Astrocyte of the spinal cord (primary cell): ENCODE results near the gene ANKRD22.

Source experiments
- DNase-seq: peaks from one replicate; pipeline ENCODE4 v3.0.0; 2011; ENCODE audit warnings: low read depth, low spot score
- H3K4me3 ChIP-seq: 2 replicates; pipeline ENCODE4 v1.5.1; 2011; ENCODE audit warnings: low read depth, mild to moderate bottlenecking, low read length, moderate library complexity
- CTCF ChIP-seq: IDR thresholded peaks from 2 replicates; pipeline ENCODE4 v1.5.1; 2012; ENCODE audit warnings: low read depth, mild to moderate bottlenecking, low read length, inconsistent platforms
- in situ Hi-C: cut with HindIII; loops from 2 replicates; pipeline ENCODE4 v1.10.0; 2017; ENCODE audit warnings: low sequenced_read_pairs

ANKRD22 gene

GRCh38 chr10:88793712-88794299, 57.8 kb downstream of the ANKRD22 start:
- H3K4me3 ChIP-seq = no peak overlapping the region
- TF ChIP-seq CTCF = no peak
- DNase-seq = peak; percentile 81
- in situ Hi-C loops = no loop called here

- in situ Hi-C loops = no loop called here
- peak; percentile 41 for DNase-seq
Measured at GRCh38 chr10:88792661-88793060, 59.0 kb downstream of the ANKRD22 start.

GRCh38 chr10:88791924-88792323, 59.7 kb downstream of the ANKRD22 start:
- H3K4me3 ChIP-seq = no peak overlapping the region
- in situ Hi-C loops = no loop called here
- peak; percentile 61 for TF ChIP-seq CTCF
- no peak for DNase-seq

More at GRCh38 chr10:88792661-88793060, 59.0 kb downstream of the ANKRD22 start:
- no peak for TF ChIP-seq CTCF
- no peak overlapping the region for H3K4me3 ChIP-seq

- H3K4me3 ChIP-seq = no peak overlapping the region
- TF ChIP-seq CTCF = no peak
- in situ Hi-C loops = no loop called here
Measured at GRCh38 chr10:88788924-88789323, 62.7 kb downstream of the ANKRD22 start.

GRCh38 chr10:88787463-88787862, 64.2 kb downstream of the ANKRD22 start:
- in situ Hi-C loops = no loop called here
- no peak for DNase-seq
- no peak overlapping the region for H3K4me3 ChIP-seq
- no peak for TF ChIP-seq CTCF

More at GRCh38 chr10:88788924-88789323, 62.7 kb downstream of the ANKRD22 start:
- no peak for DNase-seq

GRCh38 chr10:88786032-88786770, 65.4 kb downstream of the ANKRD22 start:
- no peak for DNase-seq
- TF ChIP-seq CTCF = no peak
- no peak overlapping the region for H3K4me3 ChIP-seq
- in situ Hi-C loops = no loop called here
